AG04449 (cell line): Measurements from ENCODE around the gene DCLRE1C.

Experiments
- CTCF ChIA-PET: fragments of 350-600 bp; formaldehyde crosslinking; extraction: SDS; loops from one replicate; lab custom pipeline; 2021; ENCODE audit warnings: antibody characterized with exemption; lab: Yijun Ruan, JAX
- POLR2A ChIA-PET: fragments of 400-600, 350-600 bp; formaldehyde crosslinking; extraction: SDS; loops from one replicate; lab custom pipeline; 2020; ENCODE audit warnings: antibody characterized with exemption, inconsistent platforms; lab: Yijun Ruan, JAX
- DNase-seq: peaks from one replicate; pipeline ENCODE4 v3.0.0-alpha.2; 2010; ENCODE audit warnings: low read depth, low spot score
- H3K4me3 ChIP-seq: 2 replicates; pipeline ENCODE4 v1.5.1; 2011; ENCODE audit warnings: low read depth, mild to moderate bottlenecking, control low read depth, low read length
- CTCF ChIP-seq: IDR thresholded peaks from one replicate; pipeline ENCODE4 v1.5.1; 2011; ENCODE audit warnings: mild to moderate bottlenecking, moderate library complexity, low read length, control low read depth, inconsistent platforms; ENCODE audit not compliant: insufficient read depth; ENCODE audit errors: missing control alignments

DCLRE1C gene

GRCh38 chr10:14906765-14907164, 47.1 kb downstream of the DCLRE1C start:
- ChIA-PET POLR2A (no interaction called here), CTCF (interaction anchor here (1.0 kb wide), 1 partner anchor 8 kb away, joined by 3 read pairs; no protein-coding TSS in a partner anchor)
- no peak overlapping the region for H3K4me3 ChIP-seq
- no peak for TF ChIP-seq CTCF
- no peak for DNase-seq

GRCh38 chr10:14905890-14906289, 48.0 kb downstream of the DCLRE1C start:
- ChIA-PET CTCF (interaction anchor here (1.0 to 2.0 kb wide), 4 partner anchors 9 to 39 kb away, joined by 3 to 7 read pairs (median 6); no protein-coding TSS in a partner anchor), POLR2A (no interaction called here)
- DNase-seq = no peak
- no peak overlapping the region for H3K4me3 ChIP-seq
- no peak for TF ChIP-seq CTCF

GRCh38 chr10:14904864-14905263, 49.0 kb downstream of the DCLRE1C start:
- H3K4me3 ChIP-seq = no peak overlapping the region
- ChIA-PET POLR2A (no interaction called here), CTCF (interaction anchor here (0.6 to 2.4 kb wide), 10 partner anchors 8 to 418 kb away, joined by 3 to 9 read pairs (median 4); partner anchors contain the start of gene SUV39H2)
- DNase-seq = no peak
- TF ChIP-seq CTCF = no peak

GRCh38 chr10:14904316-14904732, 49.6 kb downstream of the DCLRE1C start:
- no peak for DNase-seq
- CTCF ChIA-PET = interaction anchor here (0.8 to 2.4 kb wide), 9 partner anchors 12 to 417 kb away, joined by 3 to 9 read pairs (median 6); partner anchors contain the start of gene SUV39H2
- TF ChIP-seq CTCF = peak; percentile 41
- no peak overlapping the region for H3K4me3 ChIP-seq
- POLR2A ChIA-PET = no interaction called here

GRCh38 chr10:14891151-14891550, 62.7 kb downstream of the DCLRE1C start:
- ChIA-PET POLR2A (no interaction called here), CTCF (interaction anchor here (1.2 to 1.4 kb wide), 2 partner anchors 12 to 13 kb away, joined by 3 to 5 read pairs; no protein-coding TSS in a partner anchor)
- DNase-seq = no peak
- H3K4me3 ChIP-seq = no peak overlapping the region
- TF ChIP-seq CTCF = no peak

- no peak overlapping the region for H3K4me3 ChIP-seq
- no peak for TF ChIP-seq CTCF
- POLR2A ChIA-PET = no interaction called here
- no peak for DNase-seq
- CTCF ChIA-PET = interaction anchor here (1.2 to 1.6 kb wide), 4 partner anchors 8 to 216 kb away, joined by 5 to 6 read pairs (median 6); partner anchors contain the start of gene DCLRE1C
These were observed 64.6 kb downstream of the DCLRE1C start for GRCh38 chr10:14889318-14889717.
